Urinary bladder (tissue), 4 donors: ENCODE data around the gene FANCL. TPM values are rescaled to one million over a fixed set of nuclear protein-coding genes. Genes with fewer than 3 reads are reported as not detected.
"Not testable (repeated sequence)": the region's sequence is repeated elsewhere in the genome, so short reads cannot be mapped to it uniquely, and the experiment has no call there.

Source experiments
- DNase-seq: peaks from one replicate; pipeline ENCODE4 v3.0.0-alpha.2; 2015; ENCODE audit errors: extremely low spot score
- H3K27ac ChIP-seq: one replicate; pipeline ENCODE4 v1.5.1; 2013; ENCODE audit warnings: low read depth, mild to moderate bottlenecking, moderate library complexity
- H3K36me3 ChIP-seq: one replicate; pipeline ENCODE4 v1.6.1; 2013; ENCODE audit warnings: mild to moderate bottlenecking, moderate library complexity; ENCODE audit not compliant: insufficient read depth
- H3K4me1 ChIP-seq: one replicate; pipeline ENCODE4 v1.6.1; 2013; ENCODE audit warnings: mild to moderate bottlenecking, moderate library complexity; ENCODE audit not compliant: insufficient read depth
- H3K4me3 ChIP-seq: one replicate; pipeline ENCODE4 v1.5.1; 2013; ENCODE audit warnings: low read depth, low read length
- WGBS: extraction: QIAGEN DNeasy Blood & Tissue Kit; methylation state at CpG from one replicate; pipeline ENCODE4 v1.1.7; 2013; 5-methylcytosine and 5-hydroxymethylcytosine counted together
- polyA plus RNA-seq: library from polyadenylated mRNA; stranded (reverse); fragments of 200-250 nt; gene quantifications from one replicate; pipeline ENCODE4 v1.2.3, GENCODE V29; 2013
- total RNA-seq: library from RNA; depleted of rRNA; stranded (reverse); fragments of >200 nt; gene quantifications from one replicate; pipeline ENCODE4 v1.2.3, GENCODE V29; 2014
- donor health status: healthy with polysubstance abuse.
- donor health status: healthy.

Gene FANCL
- total and polyA plus RNA-seq, 2 donors: 10.2 to 73.8 TPM

DNA sequence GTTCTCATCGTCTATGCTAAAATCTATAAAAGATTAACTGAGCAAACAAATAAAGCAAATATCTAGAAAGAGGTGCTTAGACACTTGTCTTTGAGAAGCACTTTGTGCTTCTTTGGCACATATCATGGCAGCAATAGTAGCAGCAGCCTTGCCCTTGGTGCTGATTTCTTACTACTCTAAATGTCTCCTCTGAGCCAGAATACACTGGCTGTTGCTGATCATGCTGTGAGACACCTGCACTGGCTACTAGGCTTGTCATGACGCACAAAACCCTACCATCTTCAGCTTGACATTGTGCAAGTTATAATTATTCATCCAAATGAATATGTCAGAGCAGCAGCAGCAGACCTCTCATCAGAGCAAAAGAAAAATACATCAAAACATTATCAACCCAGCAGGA is 46.7 kb downstream of the FANCL start:
- WGBS: 84% methylated on average over 2 of the region's 2 CpGs
- no peaks in the 10 kb centered on the region for H3K36me3 ChIP-seq
- H3K4me3 ChIP-seq: no peak overlapping the region
- no peak for DNase-seq
- H3K27ac ChIP-seq: no peak overlapping the region
- no peaks in the 10 kb centered on the region for H3K4me1 ChIP-seq

DNA sequence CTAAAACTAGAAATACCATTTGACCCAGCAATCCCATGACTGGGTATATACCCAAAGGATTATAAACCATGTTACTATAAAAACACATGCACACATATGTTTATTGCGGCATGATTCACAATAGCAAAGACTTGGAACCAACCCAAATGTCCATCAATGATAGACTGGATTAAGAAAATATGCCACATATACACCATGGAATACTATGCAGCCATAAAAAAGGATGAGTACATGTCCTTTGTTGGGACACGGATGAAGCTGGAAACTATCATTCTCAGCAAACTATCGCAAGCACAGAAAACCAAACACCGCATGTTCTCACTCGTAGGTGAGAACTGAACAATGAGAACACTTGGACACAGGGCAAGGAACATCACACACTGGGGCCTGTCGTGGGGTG is 54.1 kb downstream of the FANCL start:
- H3K4me3 ChIP-seq, H3K27ac ChIP-seq, DNase-seq, H3K36me3 ChIP-seq, H3K4me1 ChIP-seq: not testable (repeated sequence)
- 90% methylated on average over 6 of the region's 6 CpGs for WGBS

DNA sequence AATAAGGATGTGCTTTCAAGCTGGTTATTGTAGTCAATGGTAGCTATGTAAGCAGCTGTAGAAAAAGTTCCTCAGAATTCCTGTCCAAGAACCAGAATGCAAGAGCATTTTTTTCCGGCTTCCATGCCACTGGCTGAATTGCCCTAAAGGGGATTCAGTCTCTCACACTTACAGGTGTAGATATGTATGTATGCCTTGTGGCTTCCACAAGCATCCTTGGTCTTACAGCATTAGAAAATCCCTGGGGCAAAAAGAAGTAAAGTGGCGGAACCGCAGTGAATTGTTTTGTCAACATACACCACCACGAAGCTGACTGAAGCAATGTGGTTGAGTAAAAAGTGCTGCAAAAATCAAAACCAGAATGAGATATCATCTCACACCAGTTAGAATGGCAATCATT is 54.6 kb downstream of the FANCL start:
- 84% methylated on average over 4 of the region's 4 CpGs for WGBS
- no peak overlapping the region for H3K4me3 ChIP-seq

DNA sequence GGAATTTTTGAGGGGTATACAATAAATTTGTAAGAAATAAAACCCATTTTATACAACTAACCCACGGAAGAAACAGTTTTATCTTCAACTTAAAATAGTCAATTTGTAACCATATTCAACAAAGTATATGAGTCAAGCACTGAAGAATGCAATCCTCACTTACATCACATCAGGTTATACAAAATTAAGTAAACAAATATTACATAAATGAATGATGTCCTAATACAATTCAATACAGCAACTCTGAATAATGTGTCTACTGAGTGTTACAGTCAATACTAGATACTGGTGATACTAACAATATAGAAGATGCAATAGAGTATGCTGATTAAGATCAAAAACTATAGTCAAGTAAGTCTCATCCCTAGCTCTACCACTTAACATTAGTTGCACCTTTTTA is 58.6 kb downstream of the FANCL start:
- WGBS: 94% methylated on average over 1 of the region's 1 CpG
- no peak overlapping the region for H3K4me3 ChIP-seq

More for the DNA sequence above, 54.6 kb downstream of the FANCL start:
- no peak overlapping the region for H3K27ac ChIP-seq
- H3K4me1 ChIP-seq: no peaks in the 10 kb centered on the region
- H3K36me3 ChIP-seq: peaks cover 3% of the 10 kb centered on the region
- DNase-seq: no peak

DNA sequence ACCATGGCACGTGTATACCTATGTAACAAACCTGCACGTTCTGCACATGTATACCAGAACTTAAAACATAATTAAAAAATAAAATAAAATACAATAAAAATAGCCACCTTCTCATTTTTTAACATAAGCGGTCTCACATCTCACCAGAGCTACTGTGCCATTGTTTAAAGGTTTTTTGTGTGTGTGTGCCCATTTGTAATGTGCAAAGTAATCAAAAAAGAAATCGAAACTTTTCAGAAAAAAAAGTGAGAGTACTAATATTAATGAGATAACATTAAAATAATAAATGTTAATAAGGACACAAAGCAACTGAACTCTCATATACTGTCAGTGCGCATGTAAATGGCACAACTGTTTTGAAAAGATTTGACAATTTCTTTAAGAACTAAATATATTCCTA is 60.5 kb downstream of the FANCL start:
- Histone ChIP-seq H3K4me3 (no peak overlapping the region), H3K36me3 (no peaks in the 10 kb centered on the region), H3K27ac (no peak overlapping the region), H3K4me1 (no peaks in the 10 kb centered on the region)
- 97% methylated on average over 5 of the region's 5 CpGs for WGBS
- no peak for DNase-seq

More for the DNA sequence above, 58.6 kb downstream of the FANCL start:
- Histone ChIP-seq H3K36me3 (no peaks in the 10 kb centered on the region), H3K27ac (no peak overlapping the region), H3K4me1 (no peaks in the 10 kb centered on the region)
- no peak for DNase-seq

DNA sequence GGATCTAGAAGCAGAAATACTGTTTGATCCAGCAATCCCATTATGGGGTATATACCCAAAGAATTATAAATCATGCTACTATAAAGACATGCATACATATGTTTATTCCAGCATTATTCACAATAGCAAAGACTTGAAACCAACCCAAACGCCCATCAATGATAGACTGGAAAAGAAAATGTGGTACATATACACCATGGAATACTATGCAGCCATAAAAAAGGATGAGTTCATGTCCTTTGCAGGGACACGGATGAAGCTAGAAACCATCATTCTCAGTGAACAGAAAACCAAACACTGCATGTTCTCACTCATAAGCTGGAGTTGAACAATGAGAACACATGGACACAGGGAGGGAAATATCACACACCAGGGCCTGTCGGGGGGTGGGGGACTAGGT is 61.0 kb downstream of the FANCL start:
- not testable (repeated sequence) for H3K36me3 ChIP-seq, H3K27ac ChIP-seq, DNase-seq, H3K4me1 ChIP-seq, H3K4me3 ChIP-seq
- 98% methylated on average over 3 of the region's 3 CpGs for WGBS

DNA sequence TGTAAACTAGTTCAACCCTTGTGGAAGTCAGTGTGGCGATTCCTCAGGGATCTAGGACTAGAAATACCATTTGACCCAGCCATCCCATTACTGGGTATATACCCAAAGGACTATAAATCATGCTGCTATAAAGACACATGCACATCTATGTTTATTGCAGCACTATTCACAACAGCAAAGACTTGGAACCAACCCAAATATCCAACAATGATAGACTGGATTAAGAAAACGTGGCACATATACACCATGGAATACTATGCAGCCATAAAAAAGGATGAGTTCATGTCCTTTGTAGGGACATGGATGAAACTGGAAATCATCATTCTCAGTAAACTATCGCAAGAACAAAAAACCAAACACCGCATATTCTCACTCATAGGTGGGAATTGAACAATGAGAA is 63.9 kb downstream of the FANCL start:
- not testable (repeated sequence) for H3K4me1 ChIP-seq, H3K36me3 ChIP-seq, DNase-seq, H3K27ac ChIP-seq, H3K4me3 ChIP-seq
- WGBS: 86% methylated on average over 2 of the region's 4 CpGs

DNA sequence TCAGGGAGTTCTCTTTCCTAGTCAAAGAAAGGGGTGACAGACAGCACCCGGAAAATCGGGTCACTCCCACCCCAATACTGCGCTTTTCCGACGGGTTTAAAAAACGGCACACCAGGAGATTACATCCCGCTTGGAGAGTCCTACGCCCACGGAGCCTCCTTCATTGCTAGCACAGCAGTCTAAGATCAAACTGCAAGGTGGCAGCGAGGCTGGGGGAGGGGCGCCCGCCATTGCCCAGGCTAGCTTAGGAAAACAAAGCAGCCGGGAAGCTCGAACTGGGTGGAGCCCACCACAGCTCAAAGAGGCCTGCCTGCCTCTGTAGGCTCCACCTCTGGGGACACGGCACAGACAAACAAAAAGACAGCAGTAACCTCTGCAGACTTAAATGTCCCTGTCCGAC is 69.3 kb downstream of the FANCL start:
- DNase-seq, H3K36me3 ChIP-seq, H3K4me1 ChIP-seq, H3K27ac ChIP-seq, H3K4me3 ChIP-seq: not testable (repeated sequence)
- 96% methylated on average over 16 of the region's 16 CpGs for WGBS

DNA sequence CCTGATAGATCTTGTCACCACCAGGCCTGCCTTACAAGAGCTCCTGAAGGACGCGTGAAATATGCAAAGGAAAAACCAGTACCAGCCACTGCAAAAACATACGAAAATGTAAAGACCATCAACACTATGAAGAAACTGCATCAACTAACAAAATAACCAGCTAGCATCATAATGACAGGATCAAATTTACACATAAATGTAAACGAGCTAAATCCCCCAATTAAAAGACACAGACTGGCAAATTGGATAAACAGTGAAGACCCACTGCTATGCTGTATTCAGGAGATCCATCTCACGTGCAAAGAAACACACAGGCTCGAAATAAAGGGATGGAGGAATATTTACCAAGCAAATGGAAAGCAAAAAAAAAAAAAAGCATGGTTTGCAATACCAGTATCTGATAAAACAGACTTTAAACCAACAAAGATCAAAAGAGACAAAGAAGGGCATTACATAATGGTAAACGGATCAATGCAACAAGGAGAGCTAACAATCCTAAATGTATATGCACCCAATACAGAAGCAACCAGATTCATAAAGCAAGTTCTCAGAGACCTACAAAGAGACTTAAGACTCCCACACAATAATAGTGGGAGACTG is 70.7 kb downstream of the FANCL start:
- H3K36me3 ChIP-seq, H3K27ac ChIP-seq, DNase-seq, H3K4me1 ChIP-seq, H3K4me3 ChIP-seq: not testable (repeated sequence)
- 94% methylated on average over 7 of the region's 7 CpGs for WGBS

DNA sequence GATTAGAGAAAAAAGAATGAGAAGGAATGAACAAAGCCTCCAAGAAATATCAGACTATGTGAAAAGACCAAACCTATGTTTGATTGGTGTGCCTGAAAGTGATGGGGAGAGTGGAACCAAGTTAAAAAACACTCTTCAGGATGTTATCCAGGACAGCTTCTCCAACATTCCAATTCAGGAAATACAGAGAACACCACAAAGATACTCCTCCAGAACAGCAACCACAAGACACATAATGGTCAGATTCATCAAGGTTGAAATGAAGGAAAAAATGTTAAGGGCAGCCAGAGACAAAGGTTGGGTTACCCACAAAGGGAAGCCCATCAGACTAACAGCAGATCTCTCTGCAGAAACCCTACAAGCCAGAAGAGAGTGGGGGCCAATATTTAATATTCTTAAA is 71.3 kb downstream of the FANCL start:
- not testable (repeated sequence) for H3K4me3 ChIP-seq, H3K27ac ChIP-seq, DNase-seq, H3K4me1 ChIP-seq, H3K36me3 ChIP-seq

DNA sequence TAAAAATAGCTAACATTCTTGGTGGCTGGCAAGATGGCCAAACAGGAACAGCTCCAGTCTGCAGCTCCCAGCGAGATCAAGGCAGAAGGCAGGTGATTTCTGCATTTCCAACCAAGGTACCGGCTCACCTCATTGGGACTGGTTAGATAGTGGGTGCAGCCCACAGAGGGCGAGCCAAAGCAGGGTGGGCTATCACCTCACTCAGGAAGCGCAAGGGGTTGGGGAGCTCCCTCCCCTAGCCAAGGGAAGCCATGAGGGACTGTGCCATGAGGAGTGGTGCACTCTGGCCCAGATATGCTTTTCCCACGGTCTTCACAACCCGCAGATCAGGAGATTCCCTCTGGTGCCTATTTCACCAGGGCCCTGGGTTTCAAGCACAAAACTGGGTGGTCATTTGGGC is 73.0 kb downstream of the FANCL start:
- not testable (repeated sequence) for H3K36me3 ChIP-seq, DNase-seq, H3K4me1 ChIP-seq, H3K27ac ChIP-seq, H3K4me3 ChIP-seq
- WGBS: 96% methylated on average over 6 of the region's 6 CpGs

DNA sequence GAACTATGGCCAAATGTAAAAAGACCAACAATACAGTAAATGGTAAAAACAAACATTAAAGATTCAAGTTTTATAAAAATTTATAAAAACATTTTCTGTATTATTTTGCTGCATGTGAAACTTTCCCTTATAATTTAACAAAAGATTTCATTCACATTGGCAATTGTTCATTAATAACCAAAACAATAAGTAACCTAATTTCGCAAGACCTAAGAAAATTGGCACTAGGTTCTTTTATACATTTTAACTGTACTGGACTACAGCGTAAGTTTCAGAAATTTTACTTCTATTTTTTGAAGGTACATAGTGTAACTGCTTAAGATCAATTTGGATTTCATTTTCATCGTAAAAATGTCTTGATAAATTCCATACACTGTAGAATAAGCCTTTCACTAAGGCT is 77.2 kb downstream of the FANCL start:
- no peaks in the 10 kb centered on the region for H3K4me1 ChIP-seq
- 85% methylated on average over 3 of the region's 3 CpGs for WGBS
- no peak for DNase-seq
- no peak overlapping the region for H3K4me3 ChIP-seq
- H3K36me3 ChIP-seq: peaks cover 2% of the 10 kb centered on the region
- no peak overlapping the region for H3K27ac ChIP-seq

DNA sequence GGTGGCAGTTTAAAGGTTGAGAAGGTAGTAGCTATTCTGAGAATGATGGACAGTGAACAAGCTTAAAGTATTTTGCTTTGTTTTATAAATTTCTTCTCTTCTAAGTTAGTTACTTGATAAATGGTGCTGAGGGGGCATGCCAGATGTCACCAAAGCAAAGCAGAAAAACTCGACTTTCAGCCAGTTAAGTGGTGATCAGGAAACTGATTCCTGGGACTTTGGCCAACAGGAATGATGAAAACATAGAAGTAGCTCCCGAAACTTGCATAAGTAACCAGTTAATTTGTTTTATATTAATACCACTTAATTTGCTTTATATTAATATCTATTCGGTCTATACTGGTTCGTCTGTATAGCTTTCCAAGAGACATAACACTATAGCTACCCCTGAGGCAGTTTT is 82.6 kb downstream of the FANCL start:
- no peak overlapping the region for H3K4me3 ChIP-seq
- no peaks in the 10 kb centered on the region for H3K4me1 ChIP-seq
- no peak for DNase-seq
- 87% methylated on average over 4 of the region's 4 CpGs for WGBS
- H3K27ac ChIP-seq: no peak overlapping the region
- H3K36me3 ChIP-seq: peaks cover 2% of the 10 kb centered on the region

DNA sequence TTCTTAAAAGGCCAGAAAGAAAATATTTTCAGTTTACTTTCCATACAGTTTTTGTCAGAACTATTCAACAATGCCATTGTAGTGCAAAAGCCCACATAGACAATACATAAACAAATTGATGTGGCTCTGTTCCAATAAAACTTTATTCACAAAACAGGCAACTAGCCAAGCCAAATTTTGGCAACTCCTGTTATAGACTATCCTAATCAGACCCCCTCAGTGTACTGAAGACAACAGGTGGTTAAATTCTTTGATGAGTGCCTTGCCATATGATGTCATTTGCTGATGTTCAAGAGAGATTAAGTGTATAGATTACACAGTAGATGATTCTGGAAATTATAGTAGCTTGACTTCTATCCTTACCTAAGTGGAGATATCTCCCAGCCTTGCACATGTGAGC is 83.4 kb downstream of the FANCL start:
- no peak for DNase-seq
- no peak overlapping the region for H3K4me3 ChIP-seq
- H3K4me1 ChIP-seq: no peaks in the 10 kb centered on the region

DNA sequence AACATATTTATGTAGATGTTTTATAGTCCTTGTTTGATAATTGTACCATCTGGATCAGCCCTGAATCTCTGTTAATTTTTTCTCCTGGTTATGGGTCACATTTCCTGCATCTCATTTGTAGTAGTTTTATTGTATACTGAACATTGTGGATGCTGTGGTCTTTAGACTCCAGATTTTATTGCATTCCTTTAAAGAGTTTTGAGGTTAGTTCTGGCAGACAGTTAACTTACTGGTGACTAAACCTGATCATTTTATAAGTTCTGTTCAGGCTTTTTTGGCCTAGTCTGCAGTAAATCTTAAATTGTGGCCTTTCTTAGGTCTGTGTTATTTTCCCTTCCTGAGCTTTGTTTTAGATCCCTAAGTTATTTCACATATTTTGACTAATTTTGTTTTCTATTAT is 84.3 kb downstream of the FANCL start:
- Histone ChIP-seq H3K4me1 (no peaks in the 10 kb centered on the region), H3K36me3 (peaks cover 2% of the 10 kb centered on the region), H3K4me3 (no peak overlapping the region), H3K27ac (no peak overlapping the region)
- no peak for DNase-seq

More for the DNA sequence above, 83.4 kb downstream of the FANCL start:
- H3K36me3 ChIP-seq: peaks cover 2% of the 10 kb centered on the region
- H3K27ac ChIP-seq: no peak overlapping the region
